ENCODE data around the gene PINK1. TPM values are rescaled to one million over a fixed set of nuclear protein-coding genes. Genes with fewer than 3 reads are reported as not detected.
A peak's percentile ranks its signal among the peaks of the same experiment; 100 is the strongest.

PINK1 gene
- total RNA-seq, 1 donor from 2014 or later = 62.5 TPM

- Histone ChIP-seq H3K27ac (no peak overlapping the region), H3K36me3 (no peaks in the 10 kb centered on the region), H3K4me3 (no peak overlapping the region), H3K9me3 (no peaks in the 10 kb centered on the region), H3K27me3 (no peaks in the 10 kb centered on the region), H3K4me1 (peaks cover 16% of the 10 kb centered on the region)
- no peak for TF ChIP-seq CTCF (IDR thresholded peaks at IDR 0.05)
- intact Hi-C loops (cut with DNase I) = no loop called here
- no peak for DNase-seq
- no peak for ATAC-seq
Measured at GRCh38 chr1:20630729-20631128, 2.5 kb upstream of the PINK1 start.

- H3K4me3 ChIP-seq = no peak overlapping the region
- H3K27me3 ChIP-seq = no peaks in the 10 kb centered on the region
- TF ChIP-seq CTCF (IDR thresholded peaks at IDR 0.05) = no peak
- H3K4me1 ChIP-seq = peaks cover 16% of the 10 kb centered on the region
- intact Hi-C loops (cut with DNase I) = no loop called here
- H3K27ac ChIP-seq = no peak overlapping the region
- DNase-seq = no peak
- peaks cover 9% of the 10 kb centered on the region for H3K36me3 ChIP-seq
- no peak for ATAC-seq
- H3K9me3 ChIP-seq = no peaks in the 10 kb centered on the region
Measured at GRCh38 chr1:20632386-20632785, 872 bp upstream of the PINK1 start.

DNA sequence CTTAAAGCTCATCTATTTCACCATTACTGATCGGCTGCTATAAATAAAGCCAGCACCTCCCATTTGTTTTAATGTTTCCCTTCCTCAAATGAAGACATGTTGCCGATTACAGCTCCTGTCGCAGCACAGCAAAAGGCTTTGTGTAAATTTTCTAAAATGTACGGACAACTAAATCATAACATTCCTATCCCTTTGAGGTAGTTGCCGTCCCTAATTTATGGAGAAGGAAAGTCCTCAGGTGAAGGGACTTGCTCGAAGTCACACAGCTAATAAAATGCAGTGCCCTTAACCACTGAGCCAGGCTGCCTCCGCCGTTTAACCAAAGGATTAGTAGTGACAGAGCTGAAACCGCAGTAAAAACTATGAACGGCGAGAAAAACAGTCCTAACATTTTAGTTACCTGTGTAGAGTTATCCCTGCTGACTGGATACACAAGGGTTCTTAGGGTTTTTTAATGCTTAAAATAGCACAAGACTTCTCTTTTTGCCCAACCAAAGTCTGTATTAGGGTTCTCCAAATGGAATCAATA is 871 bp downstream of the PINK1 start:
- Histone ChIP-seq H3K27ac (peak overlapping the region; percentile 52), H3K27me3 (no peaks in the 10 kb centered on the region), H3K9me3 (no peaks in the 10 kb centered on the region), H3K36me3 (peaks cover 26% of the 10 kb centered on the region), H3K4me1 (peaks cover 16% of the 10 kb centered on the region), H3K4me3 (peak overlapping the region; percentile 92)
- intact Hi-C loops (cut with DNase I) = no loop called here
- no peak for TF ChIP-seq CTCF (IDR thresholded peaks at IDR 0.05)
- DNase-seq = no peak
- ATAC-seq = no peak

DNA sequence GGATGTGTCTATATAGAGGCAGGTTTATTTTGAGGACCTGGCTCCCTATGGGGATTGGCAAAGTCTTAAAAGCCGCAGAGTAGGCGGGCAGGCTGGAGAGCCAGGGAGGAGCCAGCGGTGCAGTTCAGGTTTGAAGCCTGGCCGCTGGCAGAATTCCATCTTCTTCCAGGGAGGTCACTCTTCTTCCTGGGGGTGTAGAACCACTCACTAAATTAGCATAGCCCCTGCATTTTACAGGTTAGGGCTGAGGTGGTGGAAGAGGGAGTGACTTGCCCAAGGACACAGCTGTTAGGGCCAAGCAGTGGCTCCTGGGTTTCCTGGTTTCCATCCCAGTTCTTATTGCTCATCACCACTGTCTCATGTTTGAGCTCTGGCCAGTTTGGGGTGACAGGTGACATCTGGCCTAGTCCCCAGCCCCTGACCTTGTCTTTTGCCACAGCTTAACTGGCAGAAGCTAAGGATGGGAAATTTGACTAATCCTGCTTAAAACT is 1.4 kb downstream of the PINK1 start:
- Histone ChIP-seq H3K27ac (peak overlapping the region; percentile 52), H3K36me3 (peaks cover 31% of the 10 kb centered on the region), H3K4me3 (peak overlapping the region; percentile 92), H3K27me3 (no peaks in the 10 kb centered on the region), H3K9me3 (no peaks in the 10 kb centered on the region), H3K4me1 (peaks cover 16% of the 10 kb centered on the region)
- no peak for TF ChIP-seq CTCF (IDR thresholded peaks at IDR 0.05)
- peak; percentile 67 for ATAC-seq
- peak; percentile 80 for DNase-seq
- intact Hi-C loops (cut with DNase I) = no loop called here

- Histone ChIP-seq H3K4me3 (no peak overlapping the region), H3K9me3 (no peaks in the 10 kb centered on the region), H3K36me3 (peaks cover 47% of the 10 kb centered on the region), H3K4me1 (peaks cover 16% of the 10 kb centered on the region), H3K27ac (no peak overlapping the region), H3K27me3 (no peaks in the 10 kb centered on the region)
- ATAC-seq (no peak), DNase-seq (no peak)
- TF ChIP-seq CTCF (IDR thresholded peaks at IDR 0.05) = no peak
- intact Hi-C loops (cut with DNase I) = no loop called here
Measured at GRCh38 chr1:20636785-20637347, 3.6 kb downstream of the PINK1 start.
